ENCODE data around the gene PPP4R1. TPM values are rescaled to one million over a fixed set of nuclear protein-coding genes. Genes with fewer than 3 reads are reported as not detected.
A peak's percentile ranks its signal among the peaks of the same experiment; 100 is the strongest.

The PPP4R1 gene
- total RNA-seq, 1 experiment from 2014 or later: 85.8 TPM

DNA sequence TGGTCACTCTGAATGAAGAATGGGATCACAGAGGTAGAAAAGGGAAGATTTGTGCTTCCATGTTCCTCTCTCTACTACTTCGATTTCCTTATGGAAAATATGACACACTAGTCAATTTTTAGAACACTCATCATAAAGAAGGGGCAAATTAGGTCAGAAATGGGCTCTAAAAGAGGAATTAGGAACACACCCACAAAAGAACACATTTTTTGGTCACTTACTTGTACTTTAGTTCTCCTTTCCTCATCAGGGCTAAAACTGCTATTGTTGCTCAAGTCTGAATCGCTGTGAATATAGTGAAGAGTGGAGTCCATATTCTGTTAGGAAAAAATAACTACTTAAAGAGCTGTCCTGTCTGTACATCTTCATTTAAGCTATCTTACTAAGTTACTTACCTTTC lies 52.6 kb downstream of the PPP4R1 start:
- DNase-seq: no peak
- Histone ChIP-seq H3K36me3 (replicated peaks; ENCODE audit: control insufficient read depth, insufficient read depth, low read length) (peaks cover 21% of the 10 kb centered on the region), H3K4me3 (ENCODE audit: insufficient read depth, low read depth, low read length) (no peak overlapping the region), H3K27me3 (ENCODE audit: control insufficient read depth, insufficient read depth, low read length) (no peaks in the 10 kb centered on the region)

DNA sequence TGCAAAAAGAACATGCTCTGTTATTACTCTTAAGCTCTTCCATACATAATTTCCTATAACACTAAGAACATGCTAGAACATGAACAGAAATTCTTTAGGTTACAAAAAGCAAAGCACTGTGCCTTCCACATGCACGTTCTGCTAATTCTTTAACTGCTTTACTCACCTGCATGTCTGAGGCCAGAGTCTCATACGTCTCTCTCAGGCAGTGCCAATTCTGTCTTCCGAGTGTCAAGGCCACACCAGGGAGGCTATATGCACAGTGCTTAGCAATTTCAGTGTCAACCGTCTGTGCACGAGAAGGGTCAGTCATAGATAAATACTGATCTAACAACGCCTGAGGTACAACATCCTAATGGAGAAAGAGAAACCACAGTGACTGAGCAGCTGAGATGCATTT lies 55.1 kb downstream of the PPP4R1 start:
- H3K27me3 ChIP-seq (ENCODE audit: control insufficient read depth, insufficient read depth, low read length): no peaks in the 10 kb centered on the region
- no peak for DNase-seq
- H3K4me3 ChIP-seq (ENCODE audit: insufficient read depth, low read depth, low read length): no peak overlapping the region
- peaks cover 27% of the 10 kb centered on the region for H3K36me3 ChIP-seq (replicated peaks; ENCODE audit: control insufficient read depth, insufficient read depth, low read length)

DNA sequence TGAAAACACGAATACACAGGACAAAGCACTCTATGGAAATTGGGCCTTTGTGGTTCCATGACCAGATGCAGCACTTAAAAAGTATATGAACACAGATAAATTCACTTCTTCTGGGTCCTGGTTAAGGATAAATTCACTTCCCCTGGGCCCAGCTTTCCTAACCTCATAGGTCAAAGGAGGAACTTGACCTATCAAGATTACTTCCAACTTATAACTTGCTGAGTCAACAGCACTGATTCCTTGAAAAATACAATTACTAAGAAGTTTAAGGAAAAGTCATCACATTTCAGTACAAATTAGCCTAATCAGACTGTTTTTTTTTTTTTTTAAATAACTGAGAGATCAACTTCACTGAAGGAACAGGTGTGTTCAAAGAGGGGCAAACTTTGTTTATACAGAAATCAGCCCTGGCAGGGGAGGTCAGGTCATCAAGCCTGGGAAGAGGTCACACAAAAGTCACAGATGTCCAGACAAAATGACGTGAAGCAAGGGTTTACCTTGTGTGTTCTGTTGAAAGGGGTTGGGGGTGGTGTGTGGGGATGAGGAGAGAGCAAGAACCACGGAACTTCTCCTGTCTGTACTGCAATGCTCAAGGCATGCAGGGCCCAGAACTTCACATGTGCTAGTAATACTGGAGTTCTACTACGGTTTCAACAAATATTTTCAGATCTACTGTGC lies 55.8 kb downstream of the PPP4R1 start:
- H3K4me3 ChIP-seq (ENCODE audit: insufficient read depth, low read depth, low read length): no peak overlapping the region
- H3K27me3 ChIP-seq (ENCODE audit: control insufficient read depth, insufficient read depth, low read length): no peaks in the 10 kb centered on the region
- no peak for DNase-seq
- H3K36me3 ChIP-seq (replicated peaks; ENCODE audit: control insufficient read depth, insufficient read depth, low read length): peaks cover 27% of the 10 kb centered on the region

DNA sequence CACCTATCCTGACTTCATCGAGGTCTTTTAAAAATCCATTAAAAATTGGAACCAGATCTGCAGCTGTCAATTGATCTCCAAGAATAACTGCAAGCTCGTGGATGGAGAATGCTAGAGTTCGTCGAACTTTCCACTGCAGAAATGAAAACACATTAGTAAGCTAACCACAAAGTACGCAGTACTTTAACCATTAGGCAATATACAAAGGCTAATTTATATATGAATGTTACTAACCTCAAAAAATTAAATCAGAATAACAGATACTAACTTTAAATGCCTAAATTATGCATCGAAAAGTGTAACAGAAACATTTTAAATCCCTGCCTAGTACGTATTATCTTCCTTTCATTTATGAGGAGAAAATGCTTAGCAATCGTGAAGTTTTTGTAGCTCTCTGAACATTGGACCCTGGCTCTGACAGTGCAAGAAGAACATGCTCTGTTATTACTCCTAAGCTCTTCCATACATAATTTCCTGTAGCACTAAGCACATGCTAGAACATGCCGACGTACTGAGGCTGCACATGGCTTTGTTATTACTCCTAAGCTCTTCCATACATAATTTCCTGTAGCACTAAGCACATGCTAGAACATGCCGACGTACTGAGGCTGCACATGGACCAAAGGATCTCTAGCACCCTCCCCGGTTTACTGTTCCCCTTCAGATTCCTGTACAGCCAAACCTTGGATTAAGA lies 57.0 kb downstream of the PPP4R1 start:
- Histone ChIP-seq H3K27me3 (ENCODE audit: control insufficient read depth, insufficient read depth, low read length) (no peaks in the 10 kb centered on the region), H3K36me3 (replicated peaks; ENCODE audit: control insufficient read depth, insufficient read depth, low read length) (peaks cover 27% of the 10 kb centered on the region), H3K4me3 (ENCODE audit: insufficient read depth, low read depth, low read length) (no peak overlapping the region)
- no peak for DNase-seq

DNA sequence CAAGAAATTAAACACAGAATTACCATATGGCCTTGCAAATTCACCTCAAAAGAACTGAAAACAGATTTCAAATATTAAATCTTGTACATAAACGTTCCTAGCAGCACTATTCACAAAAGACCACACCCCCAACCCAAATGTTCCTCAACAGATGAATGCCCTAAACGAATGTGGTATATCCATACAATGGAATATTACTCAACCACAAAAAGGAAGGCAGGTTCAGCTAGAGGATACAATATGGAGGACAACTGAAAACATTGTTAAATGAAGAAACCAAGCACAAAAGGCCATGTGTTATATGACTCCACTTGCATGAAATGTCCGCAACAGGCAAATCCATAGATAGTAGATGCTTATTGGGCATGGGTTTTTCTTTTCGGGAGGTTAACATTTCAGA lies 61.7 kb downstream of the PPP4R1 start:
- Histone ChIP-seq H3K4me3 (ENCODE audit: insufficient read depth, low read depth, low read length) (no peak overlapping the region), H3K27me3 (ENCODE audit: control insufficient read depth, insufficient read depth, low read length) (no peaks in the 10 kb centered on the region), H3K36me3 (replicated peaks; ENCODE audit: control insufficient read depth, insufficient read depth, low read length) (peaks cover 30% of the 10 kb centered on the region)
- DNase-seq: no peak

DNA sequence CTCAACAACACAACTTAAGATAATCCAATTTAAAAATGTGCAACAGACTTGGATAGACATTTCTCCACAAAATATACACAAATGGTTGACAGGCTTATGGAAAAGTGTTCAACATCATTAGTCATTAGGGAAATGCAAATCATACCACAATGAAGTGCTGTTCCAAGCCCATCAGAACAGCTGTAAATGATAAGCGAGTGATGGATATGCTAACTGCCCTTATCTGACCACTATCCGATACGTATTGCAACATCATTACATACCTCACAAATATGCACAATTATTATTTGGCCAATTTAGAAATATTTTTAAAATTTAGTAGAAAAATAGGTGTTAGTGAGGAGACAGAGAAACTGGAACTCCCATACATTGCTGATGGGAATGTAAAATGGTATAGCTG lies 62.2 kb downstream of the PPP4R1 start:
- Histone ChIP-seq H3K4me3 (ENCODE audit: insufficient read depth, low read depth, low read length) (no peak overlapping the region), H3K36me3 (replicated peaks; ENCODE audit: control insufficient read depth, insufficient read depth, low read length) (peaks cover 32% of the 10 kb centered on the region)
- no peak for DNase-seq

DNA sequence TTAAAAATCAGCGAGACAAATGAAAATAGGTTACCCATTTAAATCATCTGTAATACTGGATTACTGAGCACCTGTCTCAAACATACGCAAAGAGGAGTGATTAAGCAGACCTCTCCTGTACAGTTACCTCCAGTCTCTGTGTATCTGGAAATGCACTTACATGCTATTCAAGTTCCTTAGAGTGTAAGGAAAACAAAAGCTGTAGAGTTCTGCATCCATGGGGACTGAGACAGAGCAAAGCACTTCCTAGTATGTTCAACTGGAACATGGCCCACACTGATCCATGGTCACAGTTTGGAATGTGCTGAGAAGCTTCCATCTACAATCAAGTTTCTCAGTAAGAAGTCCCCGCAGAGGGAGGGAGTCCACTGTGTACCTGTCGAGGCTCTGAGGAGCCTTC lies 63.9 kb downstream of the PPP4R1 start:
- H3K27me3 ChIP-seq (ENCODE audit: control insufficient read depth, insufficient read depth, low read length): no peaks in the 10 kb centered on the region
- no peak for DNase-seq
- no peak overlapping the region for H3K4me3 ChIP-seq (ENCODE audit: insufficient read depth, low read depth, low read length)
- peaks cover 29% of the 10 kb centered on the region for H3K36me3 ChIP-seq (replicated peaks; ENCODE audit: control insufficient read depth, insufficient read depth, low read length)

More for the DNA sequence above, 62.2 kb downstream of the PPP4R1 start:
- H3K27me3 ChIP-seq (ENCODE audit: control insufficient read depth, insufficient read depth, low read length): no peaks in the 10 kb centered on the region

DNA sequence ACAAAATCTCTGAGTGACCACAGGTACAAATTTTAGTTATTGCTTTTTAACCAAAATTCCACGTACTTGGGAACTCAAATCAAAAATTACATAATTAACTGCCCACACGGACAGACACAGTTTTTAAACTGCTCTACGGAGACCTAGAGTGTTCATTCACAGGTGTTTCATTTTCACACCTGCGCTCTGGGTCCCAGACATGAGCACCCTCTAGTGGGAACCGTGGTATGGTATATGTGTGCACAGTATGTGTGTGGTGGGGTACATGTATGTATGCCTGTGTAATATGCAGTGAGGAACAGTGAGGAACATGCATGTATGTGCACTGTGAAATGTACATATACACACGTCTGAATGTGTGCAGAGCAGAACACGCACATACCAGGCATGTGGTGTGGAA lies 65.0 kb downstream of the PPP4R1 start:
- Histone ChIP-seq H3K27me3 (ENCODE audit: control insufficient read depth, insufficient read depth, low read length) (no peaks in the 10 kb centered on the region), H3K36me3 (replicated peaks; ENCODE audit: control insufficient read depth, insufficient read depth, low read length) (peaks cover 28% of the 10 kb centered on the region), H3K4me3 (ENCODE audit: insufficient read depth, low read depth, low read length) (no peak overlapping the region)
- DNase-seq: no peak

DNA sequence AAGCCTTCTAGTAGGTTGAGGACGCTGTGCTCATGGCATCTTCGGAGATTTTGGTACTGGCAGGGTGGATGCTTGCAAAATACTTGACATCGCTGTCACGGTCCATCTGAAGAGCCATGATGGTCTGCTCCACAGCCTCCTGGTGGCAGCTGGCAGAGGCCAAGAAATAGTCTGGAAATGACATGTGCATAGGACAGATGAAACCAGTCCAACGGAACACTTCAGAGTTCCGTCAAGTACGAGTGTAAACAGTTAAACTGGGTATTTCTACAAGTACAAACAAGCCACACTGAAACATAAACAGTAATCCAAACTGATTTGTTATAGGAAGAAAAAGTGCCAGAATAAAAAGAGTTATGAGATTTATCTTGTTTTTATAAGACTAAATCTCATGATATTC lies 66.6 kb downstream of the PPP4R1 start:
- Histone ChIP-seq H3K4me3 (ENCODE audit: insufficient read depth, low read depth, low read length) (no peak overlapping the region), H3K36me3 (replicated peaks; ENCODE audit: control insufficient read depth, insufficient read depth, low read length) (peaks cover 26% of the 10 kb centered on the region), H3K27me3 (ENCODE audit: control insufficient read depth, insufficient read depth, low read length) (no peaks in the 10 kb centered on the region)
- no peak for DNase-seq

DNA sequence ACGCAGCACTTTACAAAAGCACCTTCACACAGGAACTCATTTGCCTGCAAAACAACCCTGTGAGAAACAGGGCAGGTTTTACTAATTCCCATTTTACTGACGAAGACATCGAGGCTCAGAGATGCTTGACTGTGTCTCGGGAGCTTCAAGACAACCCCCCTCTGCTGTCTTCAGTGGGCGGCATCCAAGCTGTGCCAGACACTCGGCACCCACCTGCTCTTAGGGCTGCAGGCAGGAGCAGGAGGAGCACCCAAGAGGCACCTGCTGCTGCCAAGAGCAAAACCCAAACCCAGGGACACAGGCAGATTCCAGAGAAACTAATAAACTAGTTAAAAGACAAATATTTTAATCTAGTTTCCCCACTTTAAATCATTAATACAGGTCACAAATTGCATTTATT lies 67.9 kb downstream of the PPP4R1 start:
- peaks cover 24% of the 10 kb centered on the region for H3K36me3 ChIP-seq (replicated peaks; ENCODE audit: control insufficient read depth, insufficient read depth, low read length)
- H3K27me3 ChIP-seq (ENCODE audit: control insufficient read depth, insufficient read depth, low read length): no peaks in the 10 kb centered on the region
- H3K4me3 ChIP-seq (ENCODE audit: insufficient read depth, low read depth, low read length): no peak overlapping the region
- DNase-seq: no peak

DNA sequence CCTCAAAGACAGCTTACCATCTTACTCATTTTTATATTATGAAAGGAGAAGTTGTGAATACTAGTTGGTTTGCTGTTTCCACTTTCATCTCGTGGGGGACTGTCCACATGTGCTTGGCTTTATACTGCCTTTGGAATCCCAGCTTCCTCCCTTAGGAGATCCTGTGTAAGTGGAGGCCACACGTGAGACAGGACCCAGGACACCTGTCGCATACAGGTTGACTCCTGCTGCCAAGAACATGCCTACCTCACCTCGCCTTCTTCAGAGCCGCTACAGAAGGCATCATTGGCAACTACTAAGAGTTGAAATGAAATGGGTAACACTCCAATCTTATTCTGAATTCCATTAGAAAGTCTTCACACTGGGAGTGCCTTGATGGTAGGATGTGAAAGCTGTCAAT lies 69.3 kb downstream of the PPP4R1 start:
- Histone ChIP-seq H3K36me3 (replicated peaks; ENCODE audit: control insufficient read depth, insufficient read depth, low read length) (peaks cover 20% of the 10 kb centered on the region), H3K27me3 (ENCODE audit: control insufficient read depth, insufficient read depth, low read length) (no peaks in the 10 kb centered on the region), H3K4me3 (ENCODE audit: insufficient read depth, low read depth, low read length) (no peak overlapping the region)

DNA sequence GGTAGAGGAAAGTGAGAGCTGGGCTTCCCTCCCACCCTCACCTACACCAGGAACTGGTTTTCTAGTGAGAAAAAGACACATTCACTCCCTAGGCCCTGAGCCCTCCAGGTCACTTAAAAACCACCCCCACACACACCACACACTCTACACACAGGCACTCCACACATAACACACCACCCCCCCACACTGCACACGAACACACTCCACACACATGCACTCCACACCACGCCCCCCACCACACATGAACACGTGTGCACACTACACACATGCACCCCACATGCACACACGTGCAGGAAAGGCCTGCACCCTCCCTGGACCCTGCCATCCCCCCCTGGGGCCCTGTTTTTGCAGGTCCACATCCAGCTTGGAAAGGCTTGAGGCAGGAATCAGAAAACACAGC lies 71.4 kb downstream of the PPP4R1 start:
- peaks cover 9% of the 10 kb centered on the region for H3K36me3 ChIP-seq (replicated peaks; ENCODE audit: control insufficient read depth, insufficient read depth, low read length)
- peak; percentile 23 for DNase-seq
- H3K27me3 ChIP-seq (ENCODE audit: control insufficient read depth, insufficient read depth, low read length): no peaks in the 10 kb centered on the region
- no peak overlapping the region for H3K4me3 ChIP-seq (ENCODE audit: insufficient read depth, low read depth, low read length)

More for the DNA sequence above, 69.3 kb downstream of the PPP4R1 start:
- no peak for DNase-seq

DNA sequence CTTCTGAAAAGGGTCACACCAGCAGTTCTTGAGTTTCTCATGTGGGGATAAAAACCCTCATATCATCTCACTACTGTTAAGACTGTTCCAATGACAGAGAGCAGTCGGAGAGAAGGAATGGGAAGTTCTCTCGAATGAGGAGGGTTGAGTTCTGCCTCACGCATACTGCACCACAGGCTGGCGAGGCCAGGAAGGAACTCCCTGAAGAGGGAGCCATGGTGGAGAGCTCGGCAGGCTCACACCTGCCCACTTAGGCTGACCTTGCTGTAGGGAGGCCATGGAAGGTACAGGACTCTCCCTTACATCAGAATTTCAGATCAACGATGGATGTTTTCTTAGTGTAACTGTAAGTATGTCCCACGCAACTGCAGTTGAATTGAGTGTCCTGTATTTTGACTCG lies 74.4 kb downstream of the PPP4R1 start:
- peak; percentile 67 for DNase-seq
- no peaks in the 10 kb centered on the region for H3K27me3 ChIP-seq (ENCODE audit: control insufficient read depth, insufficient read depth, low read length)
- H3K4me3 ChIP-seq (ENCODE audit: insufficient read depth, low read depth, low read length): no peak overlapping the region
- peaks cover 3% of the 10 kb centered on the region for H3K36me3 ChIP-seq (replicated peaks; ENCODE audit: control insufficient read depth, insufficient read depth, low read length)

DNA sequence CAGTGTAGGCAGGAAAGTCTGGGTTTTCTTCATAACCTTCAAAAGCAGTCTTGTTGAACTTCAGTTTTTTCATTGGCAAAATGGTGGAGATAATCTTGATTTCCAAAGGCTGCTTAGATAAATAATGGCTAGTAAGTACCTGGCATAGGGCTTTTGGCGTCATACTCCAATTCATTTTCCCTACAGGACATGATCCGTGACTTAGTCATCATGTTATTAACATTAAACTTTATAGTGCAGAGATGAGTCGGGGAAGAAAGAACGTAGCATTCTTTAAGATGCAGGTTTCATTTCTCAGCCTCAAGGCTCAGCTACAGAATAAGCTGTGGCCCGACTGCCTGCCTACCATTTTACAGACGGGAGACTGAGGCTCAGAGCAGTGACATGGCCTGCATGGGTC lies 75.1 kb downstream of the PPP4R1 start:
- no peak for DNase-seq
- no peak overlapping the region for H3K4me3 ChIP-seq (ENCODE audit: insufficient read depth, low read depth, low read length)
- H3K36me3 ChIP-seq (replicated peaks; ENCODE audit: control insufficient read depth, insufficient read depth, low read length): peaks cover 3% of the 10 kb centered on the region
- no peaks in the 10 kb centered on the region for H3K27me3 ChIP-seq (ENCODE audit: control insufficient read depth, insufficient read depth, low read length)

DNA sequence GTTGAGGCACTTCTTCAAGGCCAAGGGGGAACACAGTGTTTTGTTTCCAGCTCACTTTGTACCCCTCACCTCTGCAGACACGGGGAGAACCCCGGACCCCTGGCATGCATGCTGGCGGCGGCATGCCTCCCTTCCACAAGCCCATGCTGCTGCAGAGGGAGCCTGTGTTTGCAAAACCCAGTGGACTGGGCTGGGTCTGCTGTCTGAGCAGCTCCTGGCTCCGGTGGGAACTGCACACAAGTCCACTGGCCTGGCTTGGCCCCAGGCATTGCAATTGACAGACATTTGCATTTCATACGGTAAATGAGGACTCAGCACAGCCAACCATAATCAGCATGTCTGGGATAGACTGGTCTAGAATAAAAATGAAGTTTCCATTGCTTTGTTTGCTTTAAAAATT lies 76.7 kb downstream of the PPP4R1 start:
- DNase-seq: no peak
- Histone ChIP-seq H3K4me3 (ENCODE audit: insufficient read depth, low read depth, low read length) (no peak overlapping the region), H3K36me3 (replicated peaks; ENCODE audit: control insufficient read depth, insufficient read depth, low read length) (peaks cover 7% of the 10 kb centered on the region), H3K27me3 (ENCODE audit: control insufficient read depth, insufficient read depth, low read length) (no peaks in the 10 kb centered on the region)
